Upper lobe of right lung (tissue), 1 donor: ENCODE measurements around the gene SLC12A7. TPM values are rescaled to one million over a fixed set of nuclear protein-coding genes. Genes with fewer than 3 reads are reported as not detected.

Experiments
- ATAC-seq: fragments of 200-7000 bp; cut with Tn5 transposase; one replicate; pipeline ENCODE4 v1.9.1; 2020; ENCODE audit warnings: mild to moderate bottlenecking, moderate library complexity
- DNase-seq: peaks from one replicate; pipeline ENCODE4 v3.0.0-alpha.2; 2020
- H3K27ac ChIP-seq: fragments of 200-600 bp; one replicate; pipeline ENCODE4 v1.8.0; 2022
- H3K27me3 ChIP-seq: fragments of 200-600 bp; one replicate; pipeline ENCODE4 v1.8.0; 2022; ENCODE audit warnings: mild to moderate bottlenecking
- H3K36me3 ChIP-seq: fragments of 200-600 bp; one replicate; pipeline ENCODE4 v1.8.0; 2022
- H3K4me1 ChIP-seq: fragments of 200-600 bp; one replicate; pipeline ENCODE4 v1.8.0; 2022
- H3K4me3 ChIP-seq: fragments of 200-600 bp; one replicate; pipeline ENCODE4 v1.8.0; 2022; ENCODE audit warnings: mild to moderate bottlenecking
- H3K9me3 ChIP-seq: fragments of 200-600 bp; one replicate; pipeline ENCODE4 v1.8.0; 2022
- intact Hi-C: fragments of 100-400 bp; cut with DNase I; formaldehyde crosslinking; loops from one replicate; pipeline ENCODE4 v1.11.0; 2022
- total RNA-seq: library from RNA; stranded (reverse); fragmentation: NEBNext Ultra II Directional; extraction: Animal tissue kit (Norgen Biotek cat#: 25700); gene quantifications from one replicate; pipeline ENCODE4 v1.2.1, GENCODE V29; 2021
- TF ChIP-seq, protein P1 (sequence below): fragments of 200-600 bp; IDR thresholded peaks from one replicate; pipeline ENCODE4 v1.8.0; 2022; ENCODE audit warnings: antibody characterized with exemption
- donor health status: DM: no; HTN: yes; CAD: no; lungs with severe emphysema.

The SLC12A7 gene
- total RNA-seq, 1 donor from 2014 or later = 49.6 TPM

DNA sequence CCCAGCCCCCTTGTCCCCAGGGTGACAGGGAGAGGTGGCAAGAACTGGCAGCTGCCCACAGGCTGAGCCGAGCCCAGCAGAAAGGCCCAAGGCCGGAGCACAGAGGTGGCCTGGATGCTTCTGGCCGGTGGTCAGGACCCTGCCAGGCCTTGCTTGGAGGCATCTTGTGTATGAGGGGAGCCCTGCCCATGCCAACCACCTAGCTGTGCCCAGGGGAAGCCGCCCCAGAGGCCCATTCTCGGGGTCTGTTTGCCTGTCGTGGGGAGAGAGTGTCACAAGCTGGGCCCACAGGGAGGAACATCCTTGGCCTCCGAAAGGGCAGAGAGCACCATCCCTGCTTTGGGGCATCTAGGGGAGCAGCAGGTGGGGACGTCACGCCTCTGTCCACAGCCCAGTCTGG, 93.3 kb downstream of the SLC12A7 start:
- DNase-seq = no peak

DNA sequence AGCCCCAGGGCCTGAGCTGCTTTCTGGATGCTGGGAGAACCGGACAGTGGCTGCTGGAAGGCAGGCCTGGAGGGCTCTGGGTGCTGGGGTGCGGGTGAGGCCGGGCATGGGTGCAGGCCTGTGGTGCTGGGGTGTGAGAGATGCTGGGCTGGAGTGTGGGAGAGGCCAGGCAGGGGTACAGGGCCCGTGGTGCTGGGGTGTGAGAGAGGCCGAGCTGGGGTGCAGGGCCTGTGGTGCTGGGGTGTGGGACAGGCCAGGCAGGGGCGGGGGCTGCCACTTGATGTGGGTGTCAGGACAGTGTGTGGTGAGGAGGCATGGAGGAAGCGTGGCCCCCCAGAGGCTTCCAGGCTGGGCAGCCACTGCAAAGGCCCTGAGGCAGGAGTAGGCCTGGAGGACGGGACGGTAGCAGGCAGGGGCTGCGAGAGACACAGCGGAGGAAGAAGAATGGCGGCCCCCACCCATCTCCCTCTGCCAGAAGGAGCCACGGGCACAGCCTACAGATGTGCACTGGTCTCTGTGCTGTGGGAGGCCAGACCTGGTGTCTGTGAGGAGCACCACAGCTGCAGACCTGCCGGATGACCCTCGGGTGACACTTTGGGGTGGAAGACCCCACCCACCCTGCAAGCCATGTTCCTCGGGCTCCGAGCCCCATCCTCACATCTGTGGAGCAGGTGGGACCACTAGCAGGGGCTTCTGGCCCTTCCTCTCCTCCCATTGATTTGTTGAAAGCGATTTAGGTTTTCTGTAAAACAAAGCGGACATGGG, 94.0 kb downstream of the SLC12A7 start:
- DNase-seq (no peak), ATAC-seq (no peak)
- H3K4me1 ChIP-seq = peaks cover 9% of the 10 kb centered on the region
- H3K4me3 ChIP-seq = no peak overlapping the region
- TF ChIP-seq, protein P1, sequence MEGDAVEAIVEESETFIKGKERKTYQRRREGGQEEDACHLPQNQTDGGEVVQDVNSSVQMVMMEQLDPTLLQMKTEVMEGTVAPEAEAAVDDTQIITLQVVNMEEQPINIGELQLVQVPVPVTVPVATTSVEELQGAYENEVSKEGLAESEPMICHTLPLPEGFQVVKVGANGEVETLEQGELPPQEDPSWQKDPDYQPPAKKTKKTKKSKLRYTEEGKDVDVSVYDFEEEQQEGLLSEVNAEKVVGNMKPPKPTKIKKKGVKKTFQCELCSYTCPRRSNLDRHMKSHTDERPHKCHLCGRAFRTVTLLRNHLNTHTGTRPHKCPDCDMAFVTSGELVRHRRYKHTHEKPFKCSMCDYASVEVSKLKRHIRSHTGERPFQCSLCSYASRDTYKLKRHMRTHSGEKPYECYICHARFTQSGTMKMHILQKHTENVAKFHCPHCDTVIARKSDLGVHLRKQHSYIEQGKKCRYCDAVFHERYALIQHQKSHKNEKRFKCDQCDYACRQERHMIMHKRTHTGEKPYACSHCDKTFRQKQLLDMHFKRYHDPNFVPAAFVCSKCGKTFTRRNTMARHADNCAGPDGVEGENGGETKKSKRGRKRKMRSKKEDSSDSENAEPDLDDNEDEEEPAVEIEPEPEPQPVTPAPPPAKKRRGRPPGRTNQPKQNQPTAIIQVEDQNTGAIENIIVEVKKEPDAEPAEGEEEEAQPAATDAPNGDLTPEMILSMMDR = no peak
- intact Hi-C loops = no loop called here
- H3K27ac ChIP-seq = no peak overlapping the region
- no peaks in the 10 kb centered on the region for H3K36me3 ChIP-seq
- no peaks in the 10 kb centered on the region for H3K27me3 ChIP-seq
- no peaks in the 10 kb centered on the region for H3K9me3 ChIP-seq

More for the DNA sequence above, 93.3 kb downstream of the SLC12A7 start:
- Histone ChIP-seq H3K4me1 (peaks cover 9% of the 10 kb centered on the region), H3K4me3 (no peak overlapping the region), H3K27me3 (no peaks in the 10 kb centered on the region), H3K36me3 (no peaks in the 10 kb centered on the region), H3K9me3 (no peaks in the 10 kb centered on the region), H3K27ac (no peak overlapping the region)
- TF ChIP-seq, protein P1 = no peak
- intact Hi-C loops = no loop called here
- no peak for ATAC-seq

DNA sequence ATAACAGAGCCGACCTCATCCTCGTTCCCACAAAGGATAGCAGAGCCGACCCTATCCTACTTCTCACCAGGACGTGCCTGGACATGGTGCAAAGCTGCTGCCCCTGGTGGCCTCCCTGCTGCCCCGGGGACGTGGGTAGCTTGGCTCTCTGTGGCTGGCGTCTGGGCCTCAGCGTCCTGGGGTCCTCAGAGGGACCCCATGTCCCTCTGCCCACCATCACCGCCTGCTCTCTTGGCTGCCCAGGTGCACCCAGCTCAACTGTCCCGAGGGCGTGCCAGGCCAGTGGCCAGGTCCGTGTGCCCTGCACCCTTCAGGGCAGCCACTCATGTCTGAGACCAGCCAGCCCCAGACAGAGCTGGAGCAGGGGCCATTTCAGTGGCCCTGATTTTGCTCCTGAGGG, 94.8 kb downstream of the SLC12A7 start:
- H3K4me1 ChIP-seq = peaks cover 9% of the 10 kb centered on the region
- no peaks in the 10 kb centered on the region for H3K36me3 ChIP-seq
- ATAC-seq (no peak), DNase-seq (no peak)
- H3K9me3 ChIP-seq = no peaks in the 10 kb centered on the region
- TF ChIP-seq, protein P1 = no peak
- no peaks in the 10 kb centered on the region for H3K27me3 ChIP-seq
- intact Hi-C loops = no loop called here
- H3K27ac ChIP-seq = no peak overlapping the region
- no peak overlapping the region for H3K4me3 ChIP-seq

DNA sequence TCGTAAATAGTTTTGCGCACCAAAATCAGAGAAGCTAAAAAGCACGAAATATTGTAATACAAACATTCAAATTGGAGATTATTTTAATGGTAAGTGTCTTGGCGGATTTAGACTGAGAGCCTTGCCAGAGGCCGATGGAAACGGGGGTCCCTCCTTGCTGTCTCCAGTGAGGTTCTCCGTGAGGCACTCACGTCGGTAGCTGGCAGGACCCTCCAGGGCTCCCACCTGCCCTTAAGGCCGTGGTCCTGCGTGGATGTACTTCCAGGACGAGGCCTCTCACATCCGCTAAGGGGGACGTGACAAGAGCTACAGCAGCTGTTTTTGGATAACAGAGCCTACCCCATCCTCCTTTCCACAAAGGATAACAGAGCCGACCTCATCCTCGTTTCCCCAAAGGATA, 95.4 kb downstream of the SLC12A7 start:
- H3K27me3 ChIP-seq = peaks cover 3% of the 10 kb centered on the region
- H3K9me3 ChIP-seq = no peaks in the 10 kb centered on the region
- DNase-seq = no peak
- TF ChIP-seq, protein P1 = no peak
- no peak overlapping the region for H3K4me3 ChIP-seq
- H3K27ac ChIP-seq = no peak overlapping the region
- intact Hi-C loops = no loop called here
- peaks cover 9% of the 10 kb centered on the region for H3K4me1 ChIP-seq
- H3K36me3 ChIP-seq = no peaks in the 10 kb centered on the region
- no peak for ATAC-seq

DNA sequence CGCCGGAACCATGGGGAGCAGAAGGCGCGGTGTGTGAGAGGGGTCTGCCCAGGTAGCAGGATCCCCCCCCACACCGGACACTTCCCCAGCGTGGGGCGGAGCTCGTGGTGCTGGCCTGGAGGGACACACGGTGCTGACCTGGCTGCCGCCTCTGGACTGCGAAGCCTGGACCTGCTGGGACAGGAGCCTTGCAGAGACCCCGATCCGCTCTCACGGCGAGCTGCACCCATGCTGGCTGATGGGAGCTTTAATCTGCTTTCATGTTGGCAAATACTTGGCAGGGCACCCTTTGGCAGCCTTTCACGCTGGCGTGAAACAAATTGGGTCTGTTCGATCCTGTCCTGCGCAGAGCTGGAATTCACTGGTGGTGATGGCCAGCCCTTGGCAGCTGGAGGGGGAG, 95.8 kb downstream of the SLC12A7 start:
- TF ChIP-seq, protein P1 = no peak
- intact Hi-C loops = no loop called here
- ATAC-seq = no peak
- Histone ChIP-seq H3K27ac (no peak overlapping the region), H3K4me1 (peaks cover 9% of the 10 kb centered on the region), H3K4me3 (no peak overlapping the region), H3K27me3 (peaks cover 7% of the 10 kb centered on the region), H3K9me3 (no peaks in the 10 kb centered on the region), H3K36me3 (no peaks in the 10 kb centered on the region)
- DNase-seq = no peak
